ENCODE results near the gene CFDP1. TPM values are rescaled to one million over a fixed set of nuclear protein-coding genes. Genes with fewer than 3 reads are reported as not detected.

Gene CFDP1
- polyA plus RNA-seq, 1 donor (not counting 4 experiments of a cell fraction or from before 2014, with no cell fraction given), result 42.1 TPM

DNA sequence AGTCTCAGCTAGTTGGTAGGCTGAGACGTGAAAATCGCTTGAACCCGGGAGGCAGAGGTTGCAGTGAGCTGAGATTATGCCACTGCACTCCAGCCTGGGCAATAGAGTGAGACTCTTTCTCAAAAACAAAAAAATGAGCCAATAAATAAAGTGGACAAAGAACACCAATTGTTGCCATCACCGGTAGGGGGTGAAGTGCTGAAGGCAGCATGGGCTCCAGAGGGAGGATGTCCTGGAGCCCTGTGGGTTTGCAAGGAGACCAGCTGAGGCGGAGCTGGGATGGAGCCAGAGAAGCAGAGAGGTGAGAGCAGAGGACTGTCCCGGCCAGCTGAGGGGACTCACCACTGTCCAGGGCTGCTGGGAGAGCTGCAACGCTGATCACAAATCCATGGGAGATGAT is 48.2 kb upstream of the CFDP1 start:
- Histone ChIP-seq H2AFZ (ENCODE audit: control insufficient read depth, low read length) (no peak overlapping the region), H3K4me1 (ENCODE audit: control insufficient read depth, extremely low read depth, insufficient read depth, low read length) (peaks cover 54% of the 10 kb centered on the region), H3K9me1 (ENCODE audit: control insufficient read depth, extremely low read depth, insufficient read depth, low read length) (no peaks in the 10 kb centered on the region), H3K9me3 (ENCODE audit: control insufficient read depth, low read depth, low read length) (no peaks in the 10 kb centered on the region), H4K20me1 (ENCODE audit: control insufficient read depth, extremely low read depth, insufficient read depth, low read length) (no peaks in the 10 kb centered on the region), H3K4me2 (ENCODE audit: control insufficient read depth, extremely low read depth, insufficient read depth, low read depth, low read length) (no peak overlapping the region), H3K27me3 (ENCODE audit: control insufficient read depth, extremely low read depth, insufficient read depth, low read length) (no peaks in the 10 kb centered on the region), H3K36me3 (ENCODE audit: control insufficient read depth in 2 of 2, extremely low read depth in 1 of 2, insufficient read depth in 2 of 2, low read length in 2 of 2) (no peaks in the 10 kb centered on the region), H3K27ac (ENCODE audit: control insufficient read depth, insufficient read depth, low read length) (no peak overlapping the region), H3K79me2 (ENCODE audit: control insufficient read depth, insufficient read depth, low read length) (no peaks in the 10 kb centered on the region), H3K9ac (ENCODE audit: control insufficient read depth, extremely low read depth, insufficient read depth, low read length) (no peak overlapping the region), H3K4me3 (ENCODE audit: control insufficient read depth in 2 of 3, extremely low read depth in 1 of 3, insufficient read depth in 2 of 3, low read depth in 1 of 3, low read length in 3 of 3) (no peak overlapping the region)
- dilution Hi-C loops (cut with MboI; ENCODE audit: extremely low pct_ligation_motif_present, low sequenced_read_pairs), result no loop called here
- DNase-seq (ENCODE audit: low read depth, low spot score) (no peak), FAIRE-seq (no peak)
- no peak for TF ChIP-seq EZH2 (IDR thresholded peaks at IDR 0.05; ENCODE audit: low read length)
- TF ChIP-seq, protein P1, sequence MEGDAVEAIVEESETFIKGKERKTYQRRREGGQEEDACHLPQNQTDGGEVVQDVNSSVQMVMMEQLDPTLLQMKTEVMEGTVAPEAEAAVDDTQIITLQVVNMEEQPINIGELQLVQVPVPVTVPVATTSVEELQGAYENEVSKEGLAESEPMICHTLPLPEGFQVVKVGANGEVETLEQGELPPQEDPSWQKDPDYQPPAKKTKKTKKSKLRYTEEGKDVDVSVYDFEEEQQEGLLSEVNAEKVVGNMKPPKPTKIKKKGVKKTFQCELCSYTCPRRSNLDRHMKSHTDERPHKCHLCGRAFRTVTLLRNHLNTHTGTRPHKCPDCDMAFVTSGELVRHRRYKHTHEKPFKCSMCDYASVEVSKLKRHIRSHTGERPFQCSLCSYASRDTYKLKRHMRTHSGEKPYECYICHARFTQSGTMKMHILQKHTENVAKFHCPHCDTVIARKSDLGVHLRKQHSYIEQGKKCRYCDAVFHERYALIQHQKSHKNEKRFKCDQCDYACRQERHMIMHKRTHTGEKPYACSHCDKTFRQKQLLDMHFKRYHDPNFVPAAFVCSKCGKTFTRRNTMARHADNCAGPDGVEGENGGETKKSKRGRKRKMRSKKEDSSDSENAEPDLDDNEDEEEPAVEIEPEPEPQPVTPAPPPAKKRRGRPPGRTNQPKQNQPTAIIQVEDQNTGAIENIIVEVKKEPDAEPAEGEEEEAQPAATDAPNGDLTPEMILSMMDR (optimal IDR thresholded peaks at IDR 0.05 in 1 of 3, IDR thresholded peaks at IDR 0.05 in 1 of 3, conservative IDR thresholded peaks at IDR 0.05 in 1 of 3; ENCODE audit: extremely low read depth in 1 of 3, insufficient read depth in 2 of 3, low read length in 3 of 3), result no peak

DNA sequence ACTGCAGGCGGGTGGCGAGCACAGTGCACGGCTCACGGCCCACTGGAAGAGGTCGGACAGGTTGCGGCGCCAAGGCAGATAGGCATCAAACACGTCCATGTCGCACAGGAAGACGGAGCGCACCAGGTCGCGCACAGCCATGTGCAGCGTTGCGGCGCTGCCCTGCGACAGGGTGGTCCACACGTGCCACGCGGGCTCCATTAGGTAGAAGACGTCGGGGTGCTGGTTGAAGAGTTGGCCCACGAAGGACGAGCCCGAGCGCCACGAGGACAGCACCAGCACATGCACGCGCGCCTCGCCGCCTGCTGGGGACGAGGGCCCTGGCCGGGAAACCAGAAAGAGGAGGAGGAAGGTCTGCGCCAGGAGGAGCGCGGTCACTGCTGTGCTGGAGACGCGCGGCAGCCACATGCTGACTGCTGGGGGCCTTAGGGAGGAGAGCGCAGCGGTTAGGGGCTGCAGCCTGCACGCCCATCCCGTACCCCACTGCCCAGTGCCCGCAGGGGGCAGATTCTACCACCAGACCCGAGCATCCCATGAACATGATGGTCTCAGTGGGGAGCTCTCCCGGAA is 46.2 kb upstream of the CFDP1 start:
- DNase-seq (ENCODE audit: low read depth, low spot score) (no peak), FAIRE-seq (no peak)
- Histone ChIP-seq H3K27ac (ENCODE audit: control insufficient read depth, insufficient read depth, low read length) (no peak overlapping the region), H2AFZ (ENCODE audit: control insufficient read depth, low read length) (no peak overlapping the region), H3K9me1 (ENCODE audit: control insufficient read depth, extremely low read depth, insufficient read depth, low read length) (no peaks in the 10 kb centered on the region), H3K79me2 (ENCODE audit: control insufficient read depth, insufficient read depth, low read length) (no peaks in the 10 kb centered on the region), H3K4me1 (ENCODE audit: control insufficient read depth, extremely low read depth, insufficient read depth, low read length) (peaks cover 35% of the 10 kb centered on the region), H3K4me3 (ENCODE audit: control insufficient read depth in 2 of 3, extremely low read depth in 1 of 3, insufficient read depth in 2 of 3, low read depth in 1 of 3, low read length in 3 of 3) (no peak overlapping the region), H4K20me1 (ENCODE audit: control insufficient read depth, extremely low read depth, insufficient read depth, low read length) (no peaks in the 10 kb centered on the region), H3K9ac (ENCODE audit: control insufficient read depth, extremely low read depth, insufficient read depth, low read length) (no peak overlapping the region), H3K27me3 (ENCODE audit: control insufficient read depth, extremely low read depth, insufficient read depth, low read length) (no peaks in the 10 kb centered on the region), H3K9me3 (ENCODE audit: control insufficient read depth, low read depth, low read length) (no peaks in the 10 kb centered on the region), H3K4me2 (ENCODE audit: control insufficient read depth, extremely low read depth, insufficient read depth, low read depth, low read length) (no peak overlapping the region), H3K36me3 (ENCODE audit: control insufficient read depth in 2 of 2, extremely low read depth in 1 of 2, insufficient read depth in 2 of 2, low read length in 2 of 2) (no peaks in the 10 kb centered on the region)
- dilution Hi-C loops (cut with MboI; ENCODE audit: extremely low pct_ligation_motif_present, low sequenced_read_pairs), result no loop called here
- TF ChIP-seq, protein P1 (optimal IDR thresholded peaks at IDR 0.05 in 1 of 3, IDR thresholded peaks at IDR 0.05 in 1 of 3, conservative IDR thresholded peaks at IDR 0.05 in 1 of 3; ENCODE audit: extremely low read depth in 1 of 3, insufficient read depth in 2 of 3, low read length in 3 of 3), result no peak
- TF ChIP-seq EZH2 (IDR thresholded peaks at IDR 0.05; ENCODE audit: low read length), result no peak

Measured in keratinocyte (primary cell).